Lower leg skin (tissue), 3 donors: ENCODE data around the gene GTPBP8.

Source experiments
- CTCF ChIP-seq, 3 donors: fragments of 450-650 bp; IDR thresholded peaks; one replicate each; pipeline ENCODE4 v1.5.1; 2016; ENCODE audit warnings: antibody characterized with exemption in 3 of 3, mild to moderate bottlenecking in 3 of 3, moderate library complexity in 2 of 3
- POLR2A ChIP-seq, 2 donors: fragments of 450-650 bp; IDR thresholded peaks; one replicate each; pipeline ENCODE4 v1.6.1; 2016 to 2017; ENCODE audit warnings: antibody characterized with exemption in 2 of 2, mild to moderate bottlenecking in 1 of 2, moderate library complexity in 1 of 2

GRCh38 chr3:112948346-112948838, 42.4 kb upstream of the GTPBP8 start:
- TF ChIP-seq POLR2A (IDR thresholded peaks at IDR 0.05), result no peak
- no peak for TF ChIP-seq CTCF (IDR thresholded peaks at IDR 0.05)
